SK-N-SH (cell line): ENCODE results near the gene ACTL10. TPM values are rescaled to one million over a fixed set of nuclear protein-coding genes. Genes with fewer than 3 reads are reported as not detected.

Experiments used
- CTCF ChIA-PET: fragments of 300-600, 350-600 bp; formaldehyde crosslinking; extraction: SDS; loops from one replicate; lab custom pipeline; 2021; lab: Yijun Ruan, JAX
- POLR2A ChIA-PET: fragments of 350-600 bp; sonication (Branson Sonifier 250); formaldehyde crosslinking; extraction: SDS; loops from one replicate; lab custom pipeline; 2020; ENCODE audit warnings: antibody characterized with exemption, inconsistent platforms; lab: Yijun Ruan, JAX
- DNase-seq: peaks from one replicate; pipeline ENCODE4 v3.0.0; 2012
- H2AFZ ChIP-seq: fragments of 200-600 bp; sonication (generic); 2 replicates; pipeline ENCODE4 v1.8.1; 2016; ENCODE audit warnings: antibody characterized with exemption, mild to moderate bottlenecking, low read depth
- H3F3A ChIP-seq: fragments of 200-600 bp; sonication (generic); replicated peaks from 2 replicates; pipeline ENCODE3; 2016; ENCODE audit warnings: antibody characterized with exemption, mild to moderate bottlenecking; ENCODE audit not compliant: insufficient read depth
- H3K27ac ChIP-seq, 2 experiments: fragments of 200-500 bp in 1 of 2; fragments of 200-600 bp in 1 of 2; sonication (Bioruptor generic) in 1 of 2; sonication (generic), shearing (Covaris generic) in 1 of 2; 2 replicates each; pipeline versions ENCODE4 v1.5.1 to v1.6.1; 2014 to 2016; ENCODE audit warnings: low read depth in 2 of 2, inconsistent platforms in 1 of 2, low read length in 1 of 2, mild to moderate bottlenecking in 1 of 2, mixed read lengths in 1 of 2
- H3K27me3 ChIP-seq: fragments of 200-600 bp; sonication (generic), shearing (Covaris generic); 2 replicates; pipeline ENCODE4 v1.6.1; 2016; ENCODE audit warnings: mixed run types; ENCODE audit not compliant: insufficient read depth
- H3K36me3 ChIP-seq, 2 experiments: fragments of 200-500 bp in 1 of 2; fragments of 200-600 bp in 1 of 2; sonication (Bioruptor generic) in 1 of 2; sonication (generic) in 1 of 2; replicated peaks in 1 of 2; 2 replicates each; pipeline versions ENCODE3 to v1.5.1; 2014 to 2016; ENCODE audit warnings: low read length in 1 of 2, mild to moderate bottlenecking in 1 of 2; ENCODE audit not compliant: insufficient read depth in 2 of 2, control insufficient read depth in 1 of 2
- H3K4me1 ChIP-seq, 2 experiments: fragments of 200-500 bp in 1 of 2; fragments of 200-600 bp in 1 of 2; sonication (Bioruptor generic) in 1 of 2; sonication (generic), shearing (Covaris generic) in 1 of 2; 2 replicates each; pipeline versions ENCODE4 v1.5.1 to v1.6.1; 2014 to 2016; ENCODE audit warnings: low read depth in 1 of 2, low read length in 1 of 2, mixed run types in 1 of 2; ENCODE audit not compliant: insufficient read depth in 2 of 2, control insufficient read depth in 1 of 2
- H3K4me2 ChIP-seq: fragments of 200-600 bp; sonication (generic), shearing (Covaris generic); 2 replicates; pipeline ENCODE4 v1.6.1; 2017; ENCODE audit warnings: mixed run types
- H3K4me3 ChIP-seq, 2 experiments: fragments of 200-500 bp in 1 of 2; fragments of 200-600 bp in 1 of 2; sonication (Bioruptor generic) in 1 of 2; sonication (generic), shearing (Covaris generic) in 1 of 2; 2 replicates each; pipeline versions ENCODE4 v1.5.1 to v1.8.1; 2014 to 2016; ENCODE audit warnings: low read depth in 2 of 2, inconsistent platforms in 1 of 2, low read length in 1 of 2, mild to moderate bottlenecking in 1 of 2, mixed read lengths in 1 of 2, moderate library complexity in 1 of 2
- H3K79me2 ChIP-seq: fragments of 200-600 bp; sonication (generic); 2 replicates; pipeline ENCODE4 v1.8.1; 2017; ENCODE audit warnings: mild to moderate bottlenecking; ENCODE audit not compliant: insufficient read depth
- H3K9ac ChIP-seq: fragments of 200-600 bp; sonication (generic); 2 replicates; pipeline ENCODE4 v1.6.1; 2017; ENCODE audit warnings: mixed run types
- H3K9me2 ChIP-seq: fragments of 200-600 bp; sonication (generic); 2 replicates; pipeline ENCODE4 v1.6.1; 2017; ENCODE audit warnings: mixed run types
- H3K9me3 ChIP-seq: fragments of 200-600 bp; sonication (generic); 2 replicates; pipeline ENCODE4 v1.6.1; 2017; ENCODE audit warnings: mixed run types, mild to moderate bottlenecking, moderate library complexity
- H4K20me1 ChIP-seq: fragments of 200-600 bp; sonication (generic); 2 replicates; pipeline ENCODE4 v1.6.1; 2017; ENCODE audit warnings: mild to moderate bottlenecking, mixed run types; ENCODE audit not compliant: insufficient read depth
- CTCF ChIP-seq: fragments of 200-600 bp; sonication (generic); IDR thresholded peaks from 2 replicates; pipeline ENCODE4 v1.6.1; 2017; ENCODE audit warnings: antibody characterized with exemption, mild to moderate bottlenecking, moderate library complexity
- EZH2phosphoT487 ChIP-seq: fragments of 200-600 bp; sonication (generic); IDR thresholded peaks from 2 replicates; pipeline ENCODE4 v1.6.1; 2017; ENCODE audit warnings: low read depth, mixed run types, mild to moderate bottlenecking, antibody characterized with exemption, moderate library complexity, borderline replicate concordance
- IRF3 ChIP-seq: fragments of 150-350 bp; IDR thresholded peaks from 2 replicates; pipeline ENCODE4 v1.6.1; 2016; ENCODE audit warnings: mild to moderate bottlenecking, low read depth, low read length
- MEF2A ChIP-seq: IDR thresholded peaks from 2 replicates; pipeline ENCODE4 v1.4.0; 2012; ENCODE audit warnings: low read depth, borderline replicate concordance
- TAF1 ChIP-seq: IDR thresholded peaks from 2 replicates; pipeline ENCODE4 v1.6.1; 2012; ENCODE audit warnings: low read depth, mild to moderate bottlenecking, low read length, moderate library complexity, borderline replicate concordance
- USF1 ChIP-seq: IDR thresholded peaks from 2 replicates; pipeline ENCODE4 v1.4.0; 2012; ENCODE audit warnings: low read depth, borderline replicate concordance
- WGBS: methylation state at CpG from one replicate; pipeline ENCODE4 v1.1.6; 2017; ENCODE audit warnings: low lambda C conversion rate; 5-methylcytosine and 5-hydroxymethylcytosine counted together
- polyA plus RNA-seq, 3 experiments: library from polyadenylated mRNA; depleted of rRNA; stranded (reverse); fragments of >200 nt; gene quantifications; 2 replicates each; pipeline ENCODE4 v1.2.3, GENCODE V29; 2012

The ACTL10 gene
- polyA plus RNA-seq, 1 of the 3 experiments (the other 2 are of a cell fraction): 0.25 TPM

- TF ChIP-seq TAF1 (no peak), MEF2A (no peak)
These were observed at the start of gene ACTL10 (continued) for GRCh38 chr20:33666293-33667244.

GRCh38 chr20:33621717-33622400 lies 44.9 kb upstream of the ACTL10 start:
- CTCF ChIA-PET: interaction anchor here (1.5 to 1.6 kb wide), 2 partner anchors 9 to 164 kb away, joined by 3 read pairs; no protein-coding TSS in a partner anchor

More at GRCh38 chr20:33621717-33622400, 44.9 kb upstream of the ACTL10 start:
- Histone ChIP-seq H3K4me3 (no peak overlapping the region), H4K20me1 (no peaks in the 10 kb centered on the region; the same call in 1 of the 2 replicates), H3K4me2 (no peak overlapping the region), H3K9ac (no peak overlapping the region), H3K9me2 (no peaks in the 10 kb centered on the region), H3K9me3 (no peaks in the 10 kb centered on the region), H3K27ac (no peak overlapping the region), H3K79me2 (no peaks in the 10 kb centered on the region), H3K27me3 (no peaks in the 10 kb centered on the region), H3K4me1 (no peaks in the 10 kb centered on the region), H3K36me3 (peaks cover 22 to 25% of the 10 kb centered on the region in 2 experiments), H3F3A (no peaks in the 10 kb centered on the region), H2AFZ (no peak overlapping the region)
- WGBS: 97% methylated on average over 4 of the region's 4 CpGs
- no peak for TF ChIP-seq IRF3
- no peak for TF ChIP-seq CTCF
- no peak for TF ChIP-seq TAF1
- TF ChIP-seq EZH2phosphoT487: no peak
- no peak for TF ChIP-seq MEF2A
- TF ChIP-seq USF1: no peak
- POLR2A ChIA-PET: no interaction called here
- no peak for DNase-seq
